ENCODE data around the gene ACTL8.

ACTL8 gene

DNA sequence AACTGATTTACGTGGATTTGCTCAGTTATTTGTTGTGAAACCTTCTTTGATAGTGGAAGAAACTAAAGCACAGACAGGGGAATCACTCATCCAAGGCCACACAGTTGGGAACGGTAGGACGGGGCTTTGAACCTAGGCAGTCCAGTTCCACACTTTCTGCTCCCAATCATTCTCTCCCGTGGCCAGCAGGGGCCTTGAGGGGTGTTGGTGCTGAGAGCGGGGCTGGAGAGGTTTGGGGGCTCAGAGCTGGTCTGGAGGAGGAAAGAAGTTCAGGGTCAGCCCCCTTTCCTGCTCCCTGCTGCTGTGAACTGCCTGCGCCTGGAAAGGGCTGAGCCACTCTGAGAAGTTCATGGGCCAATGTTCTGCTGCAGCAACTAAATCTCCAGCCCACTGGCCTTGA lies 31.4 kb upstream of the ACTL8 start:
- Histone ChIP-seq H3K4me1 (ENCODE audit: control insufficient read depth, insufficient read depth, low read length, unreplicated experiment) (peaks cover 10% of the 10 kb centered on the region), H3K4me3 (ENCODE audit: low read depth, low read length) (no peak overlapping the region), H3K27ac (ENCODE audit: low read depth, low read length) (no peak overlapping the region), H3K79me2 (ENCODE audit: control insufficient read depth, insufficient read depth, low read length, unreplicated experiment) (no peaks in the 10 kb centered on the region), H3K36me3 (ENCODE audit: insufficient read depth, low read length) (no peaks in the 10 kb centered on the region), H2AFZ (ENCODE audit: low read length, unreplicated experiment) (no peak overlapping the region), H3K27me3 (ENCODE audit: insufficient read depth, low read length) (no peaks in the 10 kb centered on the region)

DNA sequence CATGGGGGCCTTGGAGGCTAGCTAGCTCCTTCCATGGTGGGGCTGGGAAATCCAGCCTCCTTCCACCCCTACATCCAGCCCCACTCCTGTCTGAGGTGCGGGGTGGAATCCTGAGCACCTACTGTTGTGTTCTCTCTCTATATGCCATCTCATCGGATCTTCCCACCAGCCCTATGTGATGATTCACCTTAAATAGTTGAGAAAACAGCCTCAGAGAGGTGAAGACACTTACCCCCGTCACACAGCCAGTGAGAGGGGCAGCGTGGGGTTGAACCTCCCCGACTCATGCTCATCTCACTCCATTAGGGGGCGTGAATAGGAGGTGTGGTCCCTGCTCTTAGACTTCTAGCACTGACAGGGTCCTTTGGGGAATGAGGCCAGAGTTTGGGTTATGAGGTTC lies 31.0 kb upstream of the ACTL8 start:
- no peak overlapping the region for H3K4me3 ChIP-seq (ENCODE audit: low read depth, low read length)

DNA sequence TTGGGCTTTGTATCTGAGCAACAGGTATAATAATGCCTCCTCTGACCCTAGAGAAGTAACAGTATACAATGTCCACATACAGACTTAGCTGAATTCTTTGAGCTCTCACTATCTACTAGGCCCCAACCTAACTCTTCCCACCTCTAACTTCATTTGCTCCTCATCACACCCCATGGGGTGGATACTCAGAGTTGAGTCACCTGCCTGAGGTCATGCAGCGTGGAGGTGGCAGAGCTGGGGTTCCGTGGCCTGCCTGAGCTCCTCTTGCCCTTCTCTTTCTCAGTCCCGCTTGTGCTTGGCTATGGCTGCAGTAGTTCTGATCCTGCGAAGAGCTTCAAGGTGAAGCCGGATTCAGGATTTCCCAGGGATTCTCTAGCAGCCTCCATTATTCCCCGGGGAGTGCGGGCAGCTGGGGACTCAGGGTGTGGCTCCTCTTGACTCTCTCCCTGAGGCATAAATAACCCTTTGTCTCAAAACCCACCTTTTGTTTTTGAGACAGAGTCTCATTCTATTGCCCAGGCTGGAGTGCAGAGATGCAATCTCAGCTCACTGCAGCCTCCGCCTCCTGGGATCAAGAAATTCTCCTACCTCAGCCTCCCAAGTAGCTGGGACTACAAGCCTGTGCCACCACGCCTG lies 29.9 kb upstream of the ACTL8 start:
- H3K4me1 ChIP-seq (ENCODE audit: control insufficient read depth, insufficient read depth, low read length, unreplicated experiment) = peaks cover 2% of the 10 kb centered on the region
- no peaks in the 10 kb centered on the region for H3K27me3 ChIP-seq (ENCODE audit: insufficient read depth, low read length)
- H3K79me2 ChIP-seq (ENCODE audit: control insufficient read depth, insufficient read depth, low read length, unreplicated experiment) = no peaks in the 10 kb centered on the region
- H2AFZ ChIP-seq (ENCODE audit: low read length, unreplicated experiment) = no peak overlapping the region
- no peaks in the 10 kb centered on the region for H3K36me3 ChIP-seq (ENCODE audit: insufficient read depth, low read length)
- no peak overlapping the region for H3K27ac ChIP-seq (ENCODE audit: low read depth, low read length)
- H3K4me3 ChIP-seq (ENCODE audit: low read depth, low read length) = no peak overlapping the region

More for the DNA sequence above, 31.0 kb upstream of the ACTL8 start:
- Histone ChIP-seq H3K4me1 (ENCODE audit: control insufficient read depth, insufficient read depth, low read length, unreplicated experiment) (peaks cover 10% of the 10 kb centered on the region), H3K27ac (ENCODE audit: low read depth, low read length) (no peak overlapping the region), H3K27me3 (ENCODE audit: insufficient read depth, low read length) (no peaks in the 10 kb centered on the region), H3K36me3 (ENCODE audit: insufficient read depth, low read length) (no peaks in the 10 kb centered on the region), H3K79me2 (ENCODE audit: control insufficient read depth, insufficient read depth, low read length, unreplicated experiment) (no peaks in the 10 kb centered on the region), H2AFZ (ENCODE audit: low read length, unreplicated experiment) (no peak overlapping the region)

DNA sequence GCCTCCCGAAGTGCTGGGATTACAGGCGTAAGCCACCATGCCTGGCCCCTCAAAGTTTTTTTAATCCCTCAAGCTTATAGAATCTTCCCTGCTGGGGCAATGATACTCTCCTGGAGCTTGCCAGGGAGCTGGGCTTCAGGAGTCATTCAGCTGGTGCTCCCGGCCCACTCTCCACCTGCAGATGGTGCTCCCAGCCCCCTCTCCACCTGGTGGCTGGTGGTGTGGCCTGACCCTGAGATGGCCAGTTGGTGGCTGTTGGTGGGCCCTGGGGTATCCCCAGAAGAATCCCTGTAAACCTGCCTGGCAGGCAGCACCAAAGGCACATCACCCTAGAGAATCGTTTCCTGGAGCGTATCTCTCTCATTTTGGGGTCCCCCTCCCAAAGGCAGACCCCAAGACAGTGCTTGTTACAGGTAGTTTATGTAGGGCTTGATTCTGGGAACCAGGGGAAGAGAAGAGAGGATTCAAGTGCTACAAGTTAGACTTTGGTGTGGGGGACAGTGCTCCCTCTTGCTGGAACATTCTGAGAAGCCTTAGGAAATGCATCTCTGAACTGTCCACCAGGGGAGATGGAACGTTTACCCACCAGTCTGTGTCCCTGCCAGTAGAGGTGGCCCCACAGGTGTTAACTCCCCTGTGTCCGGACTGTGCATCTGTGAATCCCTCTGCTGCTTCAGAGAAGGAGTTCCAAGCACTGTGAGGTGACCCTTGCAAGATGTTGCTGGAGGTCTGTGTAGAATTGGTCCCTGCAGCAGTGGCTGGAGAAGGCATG lies 29.1 kb upstream of the ACTL8 start:
- no peaks in the 10 kb centered on the region for H3K36me3 ChIP-seq (ENCODE audit: insufficient read depth, low read length)
- H3K27me3 ChIP-seq (ENCODE audit: insufficient read depth, low read length) = no peaks in the 10 kb centered on the region
- H3K79me2 ChIP-seq (ENCODE audit: control insufficient read depth, insufficient read depth, low read length, unreplicated experiment) = no peaks in the 10 kb centered on the region
- H2AFZ ChIP-seq (ENCODE audit: low read length, unreplicated experiment) = no peak overlapping the region
- no peak overlapping the region for H3K27ac ChIP-seq (ENCODE audit: low read depth, low read length)
- no peaks in the 10 kb centered on the region for H3K4me1 ChIP-seq (ENCODE audit: control insufficient read depth, insufficient read depth, low read length, unreplicated experiment)
- H3K4me3 ChIP-seq (ENCODE audit: low read depth, low read length) = no peak overlapping the region

DNA sequence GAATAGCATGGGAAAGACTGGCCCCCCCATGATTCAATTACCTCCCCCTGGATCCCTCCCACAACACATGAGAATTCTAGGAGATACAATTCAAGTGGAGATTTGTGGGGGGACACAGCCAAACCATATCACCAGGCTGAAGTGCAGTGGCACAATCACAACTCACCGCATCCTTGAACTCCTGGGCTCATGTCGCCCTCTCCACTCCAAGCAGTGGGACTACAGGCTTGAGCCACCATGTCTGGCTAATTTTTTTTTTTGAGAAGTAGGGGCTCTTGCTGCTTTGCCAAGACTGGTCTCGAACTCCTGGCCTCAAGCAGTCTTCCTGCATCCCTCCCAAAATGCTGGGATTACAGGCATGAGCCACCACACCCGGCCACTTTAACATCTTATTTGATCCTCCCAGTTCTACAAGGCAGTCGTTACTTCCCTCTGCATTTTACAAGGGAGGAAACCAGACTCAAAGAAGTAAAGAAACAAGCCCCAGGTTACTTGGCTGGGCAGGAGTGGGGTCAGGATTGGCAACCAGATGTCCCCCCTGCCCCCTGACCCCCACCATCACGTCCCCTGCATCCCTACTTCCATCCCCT lies 26.9 kb upstream of the ACTL8 start:
- no peak overlapping the region for H2AFZ ChIP-seq (ENCODE audit: low read length, unreplicated experiment)
- no peak overlapping the region for H3K4me3 ChIP-seq (ENCODE audit: low read depth, low read length)

DNA sequence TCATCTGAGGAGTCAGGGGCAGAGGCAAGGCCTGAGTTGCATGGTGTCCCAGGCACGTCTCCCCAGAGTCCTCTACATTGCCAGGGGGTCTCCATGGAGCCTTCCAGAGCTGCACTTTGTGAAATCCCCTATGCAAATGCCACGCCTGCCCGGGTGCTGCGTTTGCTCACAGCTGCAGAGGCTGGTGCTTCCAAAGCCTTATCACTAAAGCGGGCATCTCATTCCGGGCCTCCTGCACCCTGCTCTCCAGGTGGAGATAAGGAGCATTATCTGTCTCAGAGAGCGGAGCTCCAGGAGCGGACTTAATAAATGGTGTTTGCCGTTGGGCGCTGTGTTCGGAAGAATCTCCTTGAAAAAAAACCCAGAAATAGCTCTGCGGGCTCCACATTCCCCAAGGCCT lies 25.9 kb upstream of the ACTL8 start:
- Histone ChIP-seq H3K36me3 (ENCODE audit: insufficient read depth, low read length) (no peaks in the 10 kb centered on the region), H3K4me3 (ENCODE audit: low read depth, low read length) (no peak overlapping the region), H3K4me1 (ENCODE audit: control insufficient read depth, insufficient read depth, low read length, unreplicated experiment) (peaks cover 2% of the 10 kb centered on the region), H3K27ac (ENCODE audit: low read depth, low read length) (no peak overlapping the region), H3K27me3 (ENCODE audit: insufficient read depth, low read length) (no peaks in the 10 kb centered on the region), H3K79me2 (ENCODE audit: control insufficient read depth, insufficient read depth, low read length, unreplicated experiment) (no peaks in the 10 kb centered on the region), H2AFZ (ENCODE audit: low read length, unreplicated experiment) (no peak overlapping the region)

More for the DNA sequence above, 26.9 kb upstream of the ACTL8 start:
- Histone ChIP-seq H3K36me3 (ENCODE audit: insufficient read depth, low read length) (no peaks in the 10 kb centered on the region), H3K79me2 (ENCODE audit: control insufficient read depth, insufficient read depth, low read length, unreplicated experiment) (no peaks in the 10 kb centered on the region), H3K4me1 (ENCODE audit: control insufficient read depth, insufficient read depth, low read length, unreplicated experiment) (peaks cover 2% of the 10 kb centered on the region), H3K27ac (ENCODE audit: low read depth, low read length) (no peak overlapping the region), H3K27me3 (ENCODE audit: insufficient read depth, low read length) (no peaks in the 10 kb centered on the region)

DNA sequence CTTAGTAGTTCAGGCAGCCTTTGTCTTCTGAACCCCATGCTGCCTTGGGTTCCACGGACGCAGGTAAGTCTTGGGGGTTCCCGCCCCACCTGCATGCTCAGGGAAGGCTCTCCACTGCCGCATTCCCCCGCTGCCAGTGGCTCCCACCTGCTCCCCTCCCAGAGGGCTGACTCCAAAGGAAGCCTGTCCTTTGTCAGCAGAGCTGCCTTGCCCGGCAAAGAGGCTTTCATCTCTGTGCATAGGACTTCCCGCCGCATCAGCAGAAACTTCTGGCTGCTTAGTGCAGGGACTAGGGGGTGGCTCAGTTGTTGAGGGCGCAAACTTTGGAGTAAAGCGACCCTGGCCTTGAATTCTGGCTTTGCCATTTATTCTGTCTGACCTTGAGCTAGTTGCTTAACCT lies 25.2 kb upstream of the ACTL8 start:
- no peaks in the 10 kb centered on the region for H3K79me2 ChIP-seq (ENCODE audit: control insufficient read depth, insufficient read depth, low read length, unreplicated experiment)
- H3K4me1 ChIP-seq (ENCODE audit: control insufficient read depth, insufficient read depth, low read length, unreplicated experiment) = peaks cover 2% of the 10 kb centered on the region
- no peaks in the 10 kb centered on the region for H3K36me3 ChIP-seq (ENCODE audit: insufficient read depth, low read length)
- no peak overlapping the region for H2AFZ ChIP-seq (ENCODE audit: low read length, unreplicated experiment)
- no peak overlapping the region for H3K27ac ChIP-seq (ENCODE audit: low read depth, low read length)
- H3K4me3 ChIP-seq (ENCODE audit: low read depth, low read length) = no peak overlapping the region
- H3K27me3 ChIP-seq (ENCODE audit: insufficient read depth, low read length) = no peaks in the 10 kb centered on the region

DNA sequence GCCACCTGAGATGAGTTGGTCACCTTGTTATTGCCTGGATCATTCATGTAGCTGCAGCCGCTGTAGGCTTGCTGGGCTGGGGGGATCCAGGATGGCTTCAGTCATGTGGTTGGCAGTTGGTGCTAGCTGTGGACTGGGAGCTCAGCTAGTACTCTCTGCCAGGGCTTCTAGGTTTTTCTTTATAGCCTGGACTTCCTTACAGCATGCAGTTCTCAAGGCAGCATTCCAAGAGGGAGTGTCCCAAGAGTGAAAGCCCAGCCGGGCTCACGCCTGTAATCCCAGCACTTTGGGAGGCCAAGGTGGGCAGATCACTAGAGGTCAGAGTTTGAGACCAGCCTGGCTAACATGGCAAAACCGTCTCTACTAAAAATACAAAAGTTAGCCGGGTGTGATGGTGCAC lies 23.7 kb upstream of the ACTL8 start:
- Histone ChIP-seq H3K27ac (ENCODE audit: low read depth, low read length) (no peak overlapping the region), H2AFZ (ENCODE audit: low read length, unreplicated experiment) (no peak overlapping the region), H3K4me3 (ENCODE audit: low read depth, low read length) (no peak overlapping the region), H3K27me3 (ENCODE audit: insufficient read depth, low read length) (no peaks in the 10 kb centered on the region), H3K36me3 (ENCODE audit: insufficient read depth, low read length) (no peaks in the 10 kb centered on the region), H3K4me1 (ENCODE audit: control insufficient read depth, insufficient read depth, low read length, unreplicated experiment) (peaks cover 2% of the 10 kb centered on the region), H3K79me2 (ENCODE audit: control insufficient read depth, insufficient read depth, low read length, unreplicated experiment) (no peaks in the 10 kb centered on the region)

DNA sequence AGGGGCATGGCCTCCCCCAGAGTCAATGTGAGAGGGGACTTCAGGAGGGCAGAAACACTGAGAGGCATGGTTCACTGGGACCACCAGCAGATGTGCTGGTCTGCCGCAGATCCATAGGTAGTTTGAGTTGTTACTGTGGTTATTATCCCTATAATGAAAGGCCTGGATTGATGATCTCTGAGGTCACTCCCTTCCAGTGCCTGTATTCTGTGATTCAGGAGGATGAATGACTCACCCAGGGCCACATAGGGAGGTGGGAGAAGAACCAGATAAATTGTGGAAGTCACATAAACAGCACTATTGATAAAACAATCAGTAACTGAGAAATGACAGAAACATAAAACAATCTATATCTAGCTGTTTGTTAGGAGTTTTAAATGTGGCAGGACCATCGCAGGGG lies 22.7 kb upstream of the ACTL8 start:
- peaks cover 2% of the 10 kb centered on the region for H3K4me1 ChIP-seq (ENCODE audit: control insufficient read depth, insufficient read depth, low read length, unreplicated experiment)
- no peak overlapping the region for H3K4me3 ChIP-seq (ENCODE audit: low read depth, low read length)
- H3K36me3 ChIP-seq (ENCODE audit: insufficient read depth, low read length) = no peaks in the 10 kb centered on the region
- no peaks in the 10 kb centered on the region for H3K27me3 ChIP-seq (ENCODE audit: insufficient read depth, low read length)
- H2AFZ ChIP-seq (ENCODE audit: low read length, unreplicated experiment) = no peak overlapping the region
- no peaks in the 10 kb centered on the region for H3K79me2 ChIP-seq (ENCODE audit: control insufficient read depth, insufficient read depth, low read length, unreplicated experiment)
- H3K27ac ChIP-seq (ENCODE audit: low read depth, low read length) = no peak overlapping the region

DNA sequence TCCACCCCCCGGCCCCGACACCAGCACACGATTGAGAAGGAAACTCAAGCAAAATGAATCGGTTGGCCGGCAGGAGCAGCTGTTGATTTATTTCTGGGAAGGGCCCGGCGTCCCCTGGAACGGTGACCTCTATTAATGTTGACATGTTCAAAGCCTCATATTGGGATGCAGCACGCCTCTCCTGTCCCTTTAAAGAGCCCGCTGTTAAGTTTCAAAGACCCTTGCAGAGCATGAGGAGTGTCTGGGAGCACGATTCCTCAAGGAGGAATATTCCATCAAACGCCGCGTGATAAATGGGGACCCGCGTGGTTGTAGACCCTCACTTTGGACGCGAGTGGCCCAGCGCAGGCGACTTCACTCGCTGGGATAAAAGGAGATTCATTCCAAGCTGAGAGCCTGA lies 21.5 kb upstream of the ACTL8 start:
- H2AFZ ChIP-seq (ENCODE audit: low read length, unreplicated experiment) = no peak overlapping the region
- no peaks in the 10 kb centered on the region for H3K36me3 ChIP-seq (ENCODE audit: insufficient read depth, low read length)
- peaks cover 2% of the 10 kb centered on the region for H3K4me1 ChIP-seq (ENCODE audit: control insufficient read depth, insufficient read depth, low read length, unreplicated experiment)
- H3K4me3 ChIP-seq (ENCODE audit: low read depth, low read length) = no peak overlapping the region
- no peaks in the 10 kb centered on the region for H3K79me2 ChIP-seq (ENCODE audit: control insufficient read depth, insufficient read depth, low read length, unreplicated experiment)
- no peaks in the 10 kb centered on the region for H3K27me3 ChIP-seq (ENCODE audit: insufficient read depth, low read length)
- H3K27ac ChIP-seq (ENCODE audit: low read depth, low read length) = no peak overlapping the region

DNA sequence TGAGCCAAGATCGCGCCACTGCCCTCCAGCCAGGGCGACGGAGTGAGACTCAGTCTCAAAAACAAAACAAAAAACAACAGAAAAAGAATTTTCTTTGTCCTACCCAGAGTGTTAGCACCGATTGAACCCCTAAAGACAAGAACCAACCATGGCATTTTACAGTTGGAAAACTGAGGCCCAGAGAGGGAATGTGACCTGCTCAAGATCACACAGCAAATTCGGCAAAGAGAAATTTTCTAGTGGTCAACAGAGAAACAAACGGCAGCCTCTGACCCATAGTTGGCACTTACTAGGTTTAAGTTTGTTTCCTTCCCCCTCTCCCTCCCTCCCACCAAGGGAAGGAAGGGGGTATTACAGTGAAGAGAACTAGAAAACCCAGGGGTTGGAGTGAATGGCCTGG lies 20.5 kb upstream of the ACTL8 start:
- no peak overlapping the region for H2AFZ ChIP-seq (ENCODE audit: low read length, unreplicated experiment)
- H3K4me3 ChIP-seq (ENCODE audit: low read depth, low read length) = no peak overlapping the region
- no peaks in the 10 kb centered on the region for H3K27me3 ChIP-seq (ENCODE audit: insufficient read depth, low read length)

More for the DNA sequence above, 20.5 kb upstream of the ACTL8 start:
- no peaks in the 10 kb centered on the region for H3K36me3 ChIP-seq (ENCODE audit: insufficient read depth, low read length)
- no peaks in the 10 kb centered on the region for H3K79me2 ChIP-seq (ENCODE audit: control insufficient read depth, insufficient read depth, low read length, unreplicated experiment)
- no peak overlapping the region for H3K27ac ChIP-seq (ENCODE audit: low read depth, low read length)
- peaks cover 2% of the 10 kb centered on the region for H3K4me1 ChIP-seq (ENCODE audit: control insufficient read depth, insufficient read depth, low read length, unreplicated experiment)

All from ACC112 (cell line).